NT2/D1 (cell line): ENCODE results near the gene MUC16.

Experiments
- SUZ12 ChIP-seq: IDR thresholded peaks from 2 replicates; pipeline ENCODE4 v1.6.1; 2011; ENCODE audit not compliant: insufficient read length, insufficient read depth; ENCODE audit errors: extremely low read depth
- YY1 ChIP-seq: IDR thresholded peaks from 2 replicates; pipeline ENCODE4 v1.6.1; 2011; ENCODE audit not compliant: insufficient read length, insufficient read depth
- ZNF274 ChIP-seq: IDR thresholded peaks from 2 replicates; pipeline ENCODE4 v1.6.1; 2011; ENCODE audit warnings: mild to moderate bottlenecking, low read depth, low read length

DNA sequence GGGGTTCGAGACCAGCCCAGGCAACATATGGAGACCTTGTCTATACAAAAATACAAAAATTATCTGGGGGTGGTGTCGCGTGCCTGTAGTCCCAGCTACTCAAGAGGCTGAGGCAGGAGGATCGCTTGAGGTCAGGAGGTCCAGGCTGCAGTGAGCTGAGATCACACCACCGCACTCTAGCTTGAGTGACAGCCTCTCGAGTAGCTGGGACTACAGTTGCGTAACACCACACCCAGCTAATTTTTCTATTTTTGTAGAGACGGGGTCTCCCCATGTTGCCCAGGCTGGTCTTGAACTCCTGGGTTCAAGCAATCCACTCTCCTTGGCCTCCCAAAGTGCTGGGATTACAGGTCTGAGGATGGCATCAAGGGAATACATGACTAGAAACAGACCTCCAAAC, 30.8 kb upstream of the MUC16 start:
- no peak for TF ChIP-seq ZNF274
- no peak for TF ChIP-seq YY1
- TF ChIP-seq SUZ12, result no peak
